ENCODE data around the gene CSMD2. TPM values are rescaled to one million over a fixed set of nuclear protein-coding genes. Genes with fewer than 3 reads are reported as not detected.

Gene CSMD2
- total RNA-seq, 1 donor from 2014 or later: 0.55 TPM

- DNase-seq (ENCODE audit: low spot score): no peak
- no peaks in the 10 kb centered on the region for H3K36me3 Mint-ChIP-seq (ENCODE audit: low read depth)
- no peak overlapping the region for H3K4me3 Mint-ChIP-seq (ENCODE audit: unreplicated experiment)
- H3K9me3 Mint-ChIP-seq (ENCODE audit: low read depth): peaks cover 4% of the 10 kb centered on the region
- H3K27me3 Mint-ChIP-seq (ENCODE audit: low read depth): peaks cover 3% of the 10 kb centered on the region
- no peak overlapping the region for H3K27ac Mint-ChIP-seq (ENCODE audit: unreplicated experiment)
- TF ChIP-seq CTCF (IDR thresholded peaks at IDR 0.05): no peak
- H3K4me1 Mint-ChIP-seq (ENCODE audit: low read depth): no peaks in the 10 kb centered on the region
Observed at GRCh38 chr1:33586106-33586505, 578.9 kb downstream of the CSMD2 start.

- H3K4me3 Mint-ChIP-seq (ENCODE audit: unreplicated experiment): no peak overlapping the region
- no peak overlapping the region for H3K27ac Mint-ChIP-seq (ENCODE audit: unreplicated experiment)
- peaks cover 18% of the 10 kb centered on the region for H3K27me3 Mint-ChIP-seq (ENCODE audit: low read depth)
- no peaks in the 10 kb centered on the region for H3K36me3 Mint-ChIP-seq (ENCODE audit: low read depth)
- H3K9me3 Mint-ChIP-seq (ENCODE audit: low read depth): peaks cover 4% of the 10 kb centered on the region
- TF ChIP-seq CTCF (IDR thresholded peaks at IDR 0.05): no peak
- DNase-seq (ENCODE audit: low spot score): no peak
- H3K4me1 Mint-ChIP-seq (ENCODE audit: low read depth): no peaks in the 10 kb centered on the region
Observed at GRCh38 chr1:33583567-33583966, 581.5 kb downstream of the CSMD2 start.

GRCh38 chr1:33578557-33579448 is 586.2 kb downstream of the CSMD2 start:
- Mint-ChIP-seq H3K9me3 (ENCODE audit: low read depth) (peaks cover 12% of the 10 kb centered on the region), H3K27me3 (ENCODE audit: low read depth) (peaks cover 33% of the 10 kb centered on the region), H3K4me1 (ENCODE audit: low read depth) (no peaks in the 10 kb centered on the region), H3K36me3 (ENCODE audit: low read depth) (no peaks in the 10 kb centered on the region), H3K27ac (ENCODE audit: unreplicated experiment) (no peak overlapping the region), H3K4me3 (ENCODE audit: unreplicated experiment) (no peak overlapping the region)
- DNase-seq (ENCODE audit: low spot score): no peak
- TF ChIP-seq CTCF (IDR thresholded peaks at IDR 0.05): no peak

- H3K36me3 Mint-ChIP-seq (ENCODE audit: low read depth): no peaks in the 10 kb centered on the region
- no peak for TF ChIP-seq CTCF (IDR thresholded peaks at IDR 0.05)
- no peak overlapping the region for H3K4me3 Mint-ChIP-seq (ENCODE audit: unreplicated experiment)
- no peak for DNase-seq (ENCODE audit: low spot score)
- H3K9me3 Mint-ChIP-seq (ENCODE audit: low read depth): peaks cover 21% of the 10 kb centered on the region
- no peaks in the 10 kb centered on the region for H3K4me1 Mint-ChIP-seq (ENCODE audit: low read depth)
- peaks cover 32% of the 10 kb centered on the region for H3K27me3 Mint-ChIP-seq (ENCODE audit: low read depth)
- H3K27ac Mint-ChIP-seq (ENCODE audit: unreplicated experiment): no peak overlapping the region
Observed at GRCh38 chr1:33577663-33578062, 587.4 kb downstream of the CSMD2 start.

GRCh38 chr1:33576821-33577599 is 588.0 kb downstream of the CSMD2 start:
- no peak for DNase-seq (ENCODE audit: low spot score)
- no peak for TF ChIP-seq CTCF (IDR thresholded peaks at IDR 0.05)
- Mint-ChIP-seq H3K9me3 (ENCODE audit: low read depth) (peaks cover 21% of the 10 kb centered on the region), H3K27me3 (ENCODE audit: low read depth) (peaks cover 30% of the 10 kb centered on the region), H3K4me3 (ENCODE audit: unreplicated experiment) (no peak overlapping the region), H3K27ac (ENCODE audit: unreplicated experiment) (no peak overlapping the region), H3K4me1 (ENCODE audit: low read depth) (no peaks in the 10 kb centered on the region), H3K36me3 (ENCODE audit: low read depth) (no peaks in the 10 kb centered on the region)
